SW 1271 (cell line): ENCODE measurements around the gene FRMD4A.
"Not testable (repeated sequence)": the region's sequence is repeated elsewhere in the genome, so short reads cannot be mapped to it uniquely, and the experiment has no call there.

Experiments used
- DNase-seq, 2 experiments: peaks; one replicate each; lab custom pipeline; 2025; lab: John Stamatoyannopoulos, UW

The FRMD4A gene

DNA sequence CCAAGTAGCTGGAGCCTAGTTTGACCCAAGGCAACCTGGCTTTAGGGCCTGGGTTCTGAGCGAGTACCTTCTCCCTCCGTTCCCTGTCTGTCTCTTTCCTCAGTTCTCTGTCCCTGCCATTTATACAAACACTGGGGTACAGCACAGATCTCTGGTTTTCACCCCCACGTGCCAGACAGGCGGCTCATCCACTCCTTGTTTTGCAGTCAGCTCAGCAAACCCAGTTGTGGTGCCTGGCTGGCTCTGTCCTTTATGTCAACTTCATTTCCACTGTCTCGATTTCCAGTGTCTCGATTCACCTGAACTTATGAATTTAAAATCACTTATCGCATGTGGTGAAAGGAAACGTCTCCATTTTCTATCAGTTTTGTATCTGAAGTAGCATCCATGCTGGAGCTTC is 230.8 kb downstream of the FRMD4A start:
- no peak for DNase-seq

DNA sequence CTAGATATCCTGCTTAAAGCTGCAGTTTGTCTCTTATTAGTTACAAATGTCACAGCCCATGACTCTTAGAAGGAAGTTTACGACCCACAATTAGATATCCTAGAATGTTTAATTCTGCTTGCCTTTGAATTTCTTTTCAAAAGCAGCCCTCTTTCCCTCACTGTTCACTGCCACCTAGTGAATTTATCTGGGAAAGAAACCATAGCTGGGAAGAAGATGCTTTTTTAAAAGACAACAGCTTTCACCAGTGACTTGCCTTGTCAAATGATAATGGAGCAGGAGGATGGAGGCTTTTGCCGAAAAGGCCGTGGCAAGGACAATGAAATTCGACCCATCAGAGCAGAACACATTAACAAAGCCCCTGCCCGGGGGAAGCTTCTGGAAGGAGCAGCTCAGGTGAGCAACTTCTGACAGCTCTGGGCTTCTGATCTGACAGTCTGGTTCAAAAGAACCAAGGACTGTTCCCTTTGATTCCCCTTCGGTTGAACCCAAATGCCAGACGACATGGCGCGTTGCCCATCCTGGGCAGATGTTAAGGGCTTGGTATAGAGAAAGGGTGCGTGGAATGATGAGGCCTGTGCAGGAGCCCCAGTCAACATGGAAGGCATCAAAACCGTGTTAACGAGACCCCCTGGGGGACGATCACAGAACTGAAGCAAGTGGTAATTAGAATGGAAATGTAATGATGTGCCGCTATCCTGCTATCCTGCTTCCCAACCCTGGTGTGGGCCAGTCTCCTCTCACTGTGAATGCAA is 236.8 kb downstream of the FRMD4A start:
- no peak for DNase-seq

- no peak for DNase-seq
Observed at GRCh38 chr10:14092799-14093198, 237.9 kb downstream of the FRMD4A start.

DNA sequence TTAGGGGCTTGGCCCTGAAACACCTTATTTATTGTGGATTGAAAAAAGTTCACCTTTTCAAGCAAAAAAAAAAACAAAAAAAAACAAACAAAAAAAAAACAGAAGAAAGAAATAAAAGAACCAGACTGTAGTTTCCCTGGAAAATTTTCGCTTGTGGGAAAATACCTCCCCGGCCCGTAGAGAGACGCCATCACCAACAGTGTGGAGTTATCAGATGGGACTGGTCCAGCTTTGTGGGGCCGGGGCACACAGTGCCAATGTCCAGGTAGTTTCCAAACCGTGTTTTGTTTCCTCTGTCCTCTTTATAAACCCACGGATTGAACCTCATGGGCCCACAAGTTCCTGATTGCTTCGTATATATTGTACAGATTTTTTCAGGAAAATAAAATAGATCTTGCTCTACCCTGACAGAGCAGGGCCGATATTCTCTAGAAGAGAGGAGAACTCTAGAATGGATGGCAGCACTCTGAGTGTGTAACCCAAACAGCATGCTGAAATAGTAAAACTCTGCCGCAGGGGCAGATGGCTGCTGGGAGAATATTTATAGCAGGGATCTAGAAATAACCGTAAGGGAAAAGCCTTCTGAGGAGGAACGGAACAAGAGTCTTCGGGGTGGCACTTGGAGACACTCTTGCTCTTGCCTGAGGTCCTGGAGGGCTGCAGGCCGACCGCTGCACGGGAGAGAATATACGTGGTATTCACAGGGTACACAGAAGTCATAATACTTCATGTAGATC is 241.0 kb downstream of the FRMD4A start:
- DNase-seq, result no peak

DNA sequence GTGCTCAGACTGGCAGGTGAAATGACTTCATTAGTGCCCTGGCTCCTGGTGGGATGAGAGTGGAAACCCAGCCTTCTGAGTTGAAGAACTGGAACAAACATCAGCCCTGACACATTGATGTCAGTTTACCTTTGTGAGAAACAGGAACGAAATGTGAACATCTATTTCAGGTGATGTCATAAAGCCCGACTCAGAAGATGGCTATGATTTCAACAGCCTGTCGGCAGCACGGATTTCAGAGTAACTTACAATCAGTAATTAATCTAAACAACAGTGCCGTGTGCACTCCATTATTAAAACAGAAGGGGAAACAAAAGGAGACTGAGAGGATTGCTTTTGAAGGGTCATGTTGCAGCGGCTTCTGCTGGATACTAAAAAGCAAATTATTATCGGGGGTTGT is 243.2 kb downstream of the FRMD4A start:
- no peak for DNase-seq

GRCh38 chr10:14086596-14086995 is 244.1 kb downstream of the FRMD4A start:
- no peak for DNase-seq

- DNase-seq, result no peak
Observed at GRCh38 chr10:14084875-14085274, 245.8 kb downstream of the FRMD4A start.

DNA sequence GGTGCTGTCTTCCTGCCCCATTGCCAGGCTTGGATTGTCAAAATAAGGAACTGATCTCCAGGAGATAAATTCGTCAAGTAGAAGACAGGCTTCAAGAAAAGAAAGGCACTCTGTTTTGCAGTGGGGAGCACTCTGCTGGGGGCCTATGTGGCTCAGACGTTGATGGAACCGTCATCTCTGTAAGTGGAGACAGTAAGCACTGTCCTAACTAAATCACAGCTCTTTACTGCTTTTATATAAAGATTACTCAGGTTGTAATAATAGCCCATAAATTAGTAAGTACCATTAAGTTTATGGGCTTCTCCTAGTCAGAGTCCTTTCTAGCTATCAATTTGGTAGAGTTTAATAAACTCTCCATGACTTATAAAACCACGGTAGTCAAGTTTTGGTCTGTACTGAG is 249.9 kb downstream of the FRMD4A start:
- no peak for DNase-seq

- DNase-seq, result no peak
Observed at GRCh38 chr10:14077430-14077829, 253.3 kb downstream of the FRMD4A start.

GRCh38 chr10:14074062-14074884 is 256.5 kb downstream of the FRMD4A start:
- DNase-seq, result no peak

DNA sequence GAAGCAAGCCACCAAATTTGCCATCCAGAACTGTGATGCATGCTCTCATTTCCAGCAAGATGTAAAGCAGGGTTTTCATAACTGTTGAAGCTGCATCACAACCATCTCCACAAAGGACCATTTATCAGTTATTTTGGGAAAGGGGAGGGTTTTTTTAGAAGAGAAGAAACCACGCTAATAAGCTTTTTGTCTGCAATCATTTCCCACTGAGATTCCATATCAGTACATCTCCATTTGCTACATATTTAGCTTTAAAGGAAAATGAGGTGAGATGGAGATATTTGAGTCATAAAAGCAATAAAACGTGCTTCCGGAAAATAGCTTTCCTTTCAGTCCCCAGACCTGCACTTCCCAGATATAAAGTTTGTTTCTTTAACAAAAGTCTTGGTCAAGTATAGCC is 258.2 kb downstream of the FRMD4A start:
- DNase-seq, result no peak

DNA sequence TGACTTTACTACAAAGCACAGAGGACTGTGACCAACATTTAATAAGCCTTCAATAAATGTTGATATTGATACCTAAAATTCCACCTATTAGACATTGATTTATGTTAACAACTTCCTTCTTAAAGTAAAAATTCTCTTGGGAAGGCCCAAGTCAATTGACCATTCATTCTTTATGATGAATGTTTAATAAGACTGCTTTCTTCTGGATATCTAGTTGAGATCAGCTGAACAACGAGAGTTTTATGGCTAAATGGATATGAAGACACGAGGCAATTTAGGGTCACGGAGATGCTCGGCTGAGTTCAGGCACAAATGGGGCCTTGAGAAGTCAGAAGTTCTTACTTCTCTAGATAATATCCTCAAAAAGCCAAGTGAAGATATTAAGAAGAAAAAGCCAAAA is 258.8 kb downstream of the FRMD4A start:
- DNase-seq, result no peak

DNA sequence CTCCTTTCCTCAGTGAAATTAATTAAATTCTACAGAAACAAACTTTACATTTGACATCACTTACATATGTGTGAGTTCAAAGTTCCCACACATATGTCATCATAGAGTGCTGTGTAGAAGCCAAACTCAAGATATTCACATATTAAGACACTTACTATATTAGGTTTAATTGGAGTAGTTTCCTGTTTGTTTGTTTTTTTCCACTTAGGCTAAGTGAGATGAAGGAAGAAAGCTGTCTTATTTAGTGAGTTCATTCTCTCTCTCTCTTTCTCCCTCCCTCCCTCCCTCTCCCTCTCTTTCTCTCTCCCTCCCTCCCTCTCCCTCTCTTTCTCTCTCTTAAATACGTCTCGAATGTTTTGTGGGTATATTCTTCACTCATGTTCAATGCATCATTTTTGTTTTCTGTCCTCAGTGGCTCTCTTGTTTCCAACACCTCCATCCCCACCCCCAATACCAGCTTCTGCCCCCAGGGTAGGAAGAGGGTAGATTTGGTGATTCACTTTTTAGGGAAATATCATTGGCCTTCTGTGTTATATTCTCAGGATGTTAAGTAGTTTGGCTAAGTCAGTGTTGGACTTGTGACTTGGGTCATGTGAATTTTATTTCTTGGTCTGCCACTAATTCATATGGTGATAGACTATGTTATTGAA is 262.0 kb downstream of the FRMD4A start:
- no peak for DNase-seq

DNA sequence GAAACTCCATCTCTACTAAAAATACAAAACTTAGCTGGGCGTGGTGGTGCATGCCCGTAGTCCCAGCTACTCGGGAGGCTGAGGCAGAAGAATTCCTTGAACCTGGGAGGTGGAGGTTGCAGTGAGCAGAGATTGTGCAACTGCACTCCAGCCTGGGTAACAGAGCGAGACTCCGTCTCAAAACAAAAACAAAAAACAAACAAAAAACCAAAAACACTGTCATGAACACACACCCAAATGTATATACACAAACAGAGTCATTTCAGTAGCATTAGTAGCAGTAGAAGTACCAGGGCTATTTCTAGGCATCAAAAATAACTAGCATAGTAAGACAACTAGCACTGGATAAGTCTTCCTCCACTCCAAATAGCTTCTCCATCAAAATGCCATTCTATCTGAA is 263.1 kb downstream of the FRMD4A start:
- not testable (repeated sequence) for DNase-seq

DNA sequence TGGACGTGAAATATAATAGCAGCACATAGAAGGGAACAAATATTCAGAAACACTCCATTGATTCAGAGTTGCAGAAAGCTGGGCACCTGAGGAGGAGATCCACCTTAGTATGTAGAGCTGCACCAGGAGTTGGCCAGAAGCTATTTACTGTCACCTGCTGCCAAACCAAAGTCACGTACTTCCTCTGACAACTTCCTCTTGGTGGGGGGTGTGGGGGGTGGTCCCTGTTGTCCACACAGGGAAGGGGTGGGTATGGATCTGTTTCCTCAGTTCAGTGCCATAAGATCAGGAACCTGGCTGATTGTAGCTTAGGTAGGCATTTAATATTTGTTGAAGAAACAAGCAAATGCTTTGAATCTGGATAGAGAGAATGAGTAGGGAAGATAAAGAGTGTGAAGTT is 264.6 kb downstream of the FRMD4A start:
- DNase-seq, result no peak

DNA sequence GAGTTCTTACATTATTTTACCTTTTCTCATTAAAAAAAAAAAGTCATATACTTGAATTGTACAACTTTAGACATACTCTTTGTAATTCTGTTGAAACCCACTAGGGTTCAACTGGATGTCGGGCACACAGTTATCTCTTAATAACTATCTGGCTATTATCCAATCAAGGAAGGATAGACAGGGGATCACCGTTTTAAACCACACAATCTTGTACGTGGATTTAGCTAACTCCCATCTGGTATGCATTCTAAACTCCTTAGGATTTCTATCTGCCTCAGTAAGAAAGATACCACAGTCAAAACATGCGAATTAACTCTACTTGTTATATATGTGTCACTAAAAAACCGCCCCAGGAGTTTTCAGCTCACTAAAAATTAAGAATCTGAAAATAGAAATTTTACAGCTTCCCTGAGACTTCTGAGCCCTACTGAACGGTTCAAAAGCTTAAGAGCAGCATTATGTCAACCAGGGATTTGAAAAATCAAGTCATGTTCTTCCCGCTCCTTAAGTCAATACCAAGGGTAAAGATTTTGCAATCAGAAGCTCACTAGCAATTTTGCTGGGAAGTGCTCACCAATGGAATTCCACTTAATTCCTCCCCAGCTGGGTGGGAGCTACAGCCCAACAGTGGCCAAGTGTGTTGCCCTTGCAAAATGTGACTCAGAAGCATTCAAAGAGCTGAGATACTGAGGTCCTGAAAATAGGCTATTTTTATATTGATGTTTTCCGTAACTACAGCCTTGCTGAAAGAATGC is 267.0 kb downstream of the FRMD4A start:
- no peak for DNase-seq

DNA sequence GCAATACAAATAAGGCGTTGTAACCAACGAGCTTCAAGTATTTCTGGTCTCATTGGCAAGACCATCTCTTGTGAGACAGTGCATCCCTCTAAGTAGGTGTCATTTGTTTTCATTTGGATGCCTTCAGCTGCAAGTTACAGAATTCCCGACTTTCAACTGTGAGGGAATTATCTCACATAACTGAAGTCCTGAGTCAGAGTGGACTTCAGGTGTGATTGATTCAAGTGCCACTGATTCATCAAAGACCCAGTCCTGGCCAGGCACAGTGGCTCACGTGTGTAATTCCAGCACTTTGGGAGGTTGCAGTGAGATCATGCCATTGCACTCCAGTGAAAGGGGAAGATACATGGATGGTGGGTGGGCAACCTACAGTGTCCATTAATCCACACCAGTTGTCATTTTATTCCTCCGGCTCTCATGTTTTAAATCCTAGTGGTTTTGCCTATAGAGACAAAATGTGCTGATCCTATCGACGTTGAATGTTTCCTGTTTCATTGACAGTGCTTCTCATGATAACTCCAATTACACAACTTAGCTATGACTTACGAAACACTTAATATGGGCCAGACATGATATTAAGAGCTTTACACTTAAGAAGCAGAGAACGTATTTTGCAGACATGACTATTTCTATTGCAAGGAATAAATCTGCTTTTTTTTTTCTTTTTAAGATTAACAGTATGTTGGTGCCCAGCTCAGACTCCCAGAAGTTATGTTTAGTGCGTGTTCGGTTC is 268.0 kb downstream of the FRMD4A start:
- DNase-seq, result no peak

- DNase-seq, result no peak
Observed at GRCh38 chr10:14060320-14061070, 270.2 kb downstream of the FRMD4A start.

DNA sequence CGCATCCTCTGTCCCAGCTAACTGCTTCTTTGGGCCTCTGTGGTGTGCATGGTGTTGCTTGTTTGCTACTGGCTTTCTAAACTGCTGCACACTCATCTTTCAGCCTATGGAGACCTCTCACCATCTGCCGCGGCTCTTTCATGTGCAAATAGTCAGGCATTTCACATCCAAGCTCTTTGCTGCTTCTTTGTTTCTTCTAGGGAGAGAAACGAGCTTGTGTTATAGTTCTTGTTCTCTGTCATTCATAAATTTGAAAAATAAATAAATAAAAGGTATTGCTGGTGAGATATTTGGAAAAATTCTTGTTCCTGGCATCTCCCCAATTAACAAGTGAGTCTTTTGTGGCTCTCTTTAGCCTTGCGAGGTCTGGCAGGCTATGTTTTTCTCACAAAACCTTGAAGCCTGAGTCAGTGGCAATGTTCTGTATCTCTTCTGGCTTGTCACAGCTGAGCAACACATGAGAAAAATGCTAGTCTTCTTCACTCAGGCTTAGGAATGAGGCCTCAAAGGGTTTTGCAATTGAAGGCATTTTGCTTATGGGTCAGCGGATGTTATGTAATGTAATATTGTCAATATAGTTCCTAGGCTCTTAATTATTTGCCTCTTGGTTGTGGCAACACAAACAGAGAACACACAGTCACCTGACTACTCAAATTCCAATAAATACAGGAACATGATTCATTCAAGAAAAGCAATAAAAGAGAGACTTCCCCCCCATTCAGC is 274.0 kb downstream of the FRMD4A start:
- DNase-seq, result no peak
